Karpas-422 (cell line): Measurements from ENCODE around the gene RNF31. TPM values are rescaled to one million over a fixed set of nuclear protein-coding genes. Genes with fewer than 3 reads are reported as not detected.

Experiments
- DNase-seq: peaks from one replicate; pipeline ENCODE4 v3.0.0-alpha.2; 2015
- H2AFZ ChIP-seq: fragments of 200-600 bp; sonication (generic); 2 replicates; pipeline ENCODE4 v1.6.1; 2014; ENCODE audit warnings: antibody characterized with exemption, low read length, mixed read lengths
- H3K27ac ChIP-seq: fragments of 200-600 bp; sonication (generic); 2 replicates; pipeline ENCODE4 v1.5.1; 2014; ENCODE audit warnings: mild to moderate bottlenecking, low read length, moderate library complexity
- H3K27me3 ChIP-seq: fragments of 200-600 bp; sonication (generic); 2 replicates; pipeline ENCODE4 v1.6.1; 2014; ENCODE audit warnings: low read length, mixed read lengths
- H3K36me3 ChIP-seq: fragments of 200-600 bp; sonication (generic); 2 replicates; pipeline ENCODE4 v1.6.1; 2014; ENCODE audit warnings: low read length, mixed read lengths; ENCODE audit not compliant: insufficient read depth
- H3K4me1 ChIP-seq: fragments of 200-600 bp; sonication (generic); 2 replicates; pipeline ENCODE4 v1.6.1; 2014; ENCODE audit warnings: mild to moderate bottlenecking, low read length, mixed read lengths
- H3K4me2 ChIP-seq: fragments of 200-600 bp; sonication (generic); 2 replicates; pipeline ENCODE4 v1.6.1; 2014; ENCODE audit warnings: low read length, low read depth, mild to moderate bottlenecking; ENCODE audit not compliant: poor library complexity, severe bottlenecking
- H3K4me3 ChIP-seq: fragments of 200-600 bp; sonication (generic); 2 replicates; pipeline ENCODE4 v1.5.1; 2014; ENCODE audit warnings: mild to moderate bottlenecking, antibody characterized with exemption, low read length, mixed read lengths
- H3K79me2 ChIP-seq: fragments of 200-600 bp; sonication (generic); 2 replicates; pipeline ENCODE4 v1.6.1; 2014; ENCODE audit warnings: mild to moderate bottlenecking, low read length, mixed read lengths
- H3K9ac ChIP-seq: fragments of 200-600 bp; sonication (generic); 2 replicates; pipeline ENCODE4 v1.6.0; 2014; ENCODE audit warnings: low read length
- H3K9me2 ChIP-seq: fragments of 200-600 bp; sonication (generic), shearing (Covaris generic); replicated peaks from 2 replicates; pipeline ENCODE4 v1.6.0; 2014; ENCODE audit warnings: mild to moderate bottlenecking, low read length, moderate library complexity; ENCODE audit not compliant: insufficient read depth
- H3K9me3 ChIP-seq: fragments of 300-700, 200-600 bp; sonication (generic); 2 replicates; pipeline ENCODE4 v1.6.1; 2014; ENCODE audit warnings: low read length, mixed read lengths
- H4K20me1 ChIP-seq: fragments of 200-600 bp; sonication (generic); 2 replicates; pipeline ENCODE4 v1.6.1; 2014; ENCODE audit warnings: mild to moderate bottlenecking, antibody characterized with exemption, low read length, low read depth; ENCODE audit not compliant: insufficient read depth
- total RNA-seq: library from RNA; depleted of rRNA; stranded (reverse); fragments of >200 nt; shearing (Covaris generic); gene quantifications from 2 replicates; pipeline ENCODE4 v1.2.3, GENCODE V29; 2014; ENCODE audit warnings: low replicate concordance

RNF31 gene
- total RNA-seq, 1 experiment from 2014 or later: 82.0 TPM

DNA sequence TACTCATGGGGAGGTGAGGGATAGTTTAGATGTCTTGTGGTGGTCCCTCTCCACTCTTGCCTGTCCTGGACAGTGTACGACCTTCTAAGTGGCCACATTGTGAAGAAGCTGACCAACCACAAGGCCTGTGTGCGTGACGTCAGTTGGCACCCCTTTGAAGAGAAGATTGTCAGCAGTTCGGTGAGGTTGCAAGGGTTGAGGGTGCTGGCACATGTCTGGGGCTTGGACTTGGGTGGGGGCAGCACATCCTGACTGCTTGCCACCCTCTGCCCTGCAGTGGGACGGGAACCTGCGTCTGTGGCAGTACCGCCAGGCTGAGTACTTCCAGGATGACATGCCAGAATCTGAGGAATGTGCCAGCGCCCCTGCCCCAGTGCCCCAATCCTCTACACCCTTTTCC is 24.4 kb upstream of the RNF31 start:
- no peaks in the 10 kb centered on the region for H3K9me3 ChIP-seq
- DNase-seq: no peak
- peaks cover 13% of the 10 kb centered on the region for H3K4me1 ChIP-seq
- H3K36me3 ChIP-seq: peaks cover 21% of the 10 kb centered on the region
- H3K9me2 ChIP-seq: no peaks in the 10 kb centered on the region
- H3K9ac ChIP-seq: no peak overlapping the region
- no peaks in the 10 kb centered on the region for H3K79me2 ChIP-seq
- no peak overlapping the region for H3K4me3 ChIP-seq
- no peaks in the 10 kb centered on the region for H4K20me1 ChIP-seq
- no peak overlapping the region for H2AFZ ChIP-seq
- no peak overlapping the region for H3K27ac ChIP-seq
- H3K4me2 ChIP-seq: no peak overlapping the region
- no peaks in the 10 kb centered on the region for H3K27me3 ChIP-seq

GRCh38 chr14:24123424-24124417 is 23.6 kb upstream of the RNF31 start:
- Histone ChIP-seq H3K27me3 (no peaks in the 10 kb centered on the region), H3K4me2 (no peak overlapping the region), H3K79me2 (no peaks in the 10 kb centered on the region), H3K4me3 (no peak overlapping the region), H3K9ac (no peak overlapping the region), H2AFZ (no peak overlapping the region), H3K4me1 (peaks cover 13% of the 10 kb centered on the region), H3K36me3 (peaks cover 18% of the 10 kb centered on the region), H3K9me2 (no peaks in the 10 kb centered on the region), H3K27ac (no peak overlapping the region), H4K20me1 (no peaks in the 10 kb centered on the region), H3K9me3 (no peaks in the 10 kb centered on the region)
- no peak for DNase-seq

- Histone ChIP-seq H2AFZ (no peak overlapping the region), H3K4me3 (no peak overlapping the region), H3K79me2 (no peaks in the 10 kb centered on the region), H3K36me3 (peaks cover 5% of the 10 kb centered on the region; the same call in 1 of the 2 replicates), H3K27me3 (no peaks in the 10 kb centered on the region), H3K4me2 (no peak overlapping the region), H3K9ac (no peak overlapping the region), H3K4me1 (peaks cover 13% of the 10 kb centered on the region), H3K27ac (no peak overlapping the region), H3K9me3 (no peaks in the 10 kb centered on the region), H3K9me2 (no peaks in the 10 kb centered on the region), H4K20me1 (no peaks in the 10 kb centered on the region)
- no peak for DNase-seq
These were observed 20.4 kb upstream of the RNF31 start for GRCh38 chr14:24126939-24127338.

DNA sequence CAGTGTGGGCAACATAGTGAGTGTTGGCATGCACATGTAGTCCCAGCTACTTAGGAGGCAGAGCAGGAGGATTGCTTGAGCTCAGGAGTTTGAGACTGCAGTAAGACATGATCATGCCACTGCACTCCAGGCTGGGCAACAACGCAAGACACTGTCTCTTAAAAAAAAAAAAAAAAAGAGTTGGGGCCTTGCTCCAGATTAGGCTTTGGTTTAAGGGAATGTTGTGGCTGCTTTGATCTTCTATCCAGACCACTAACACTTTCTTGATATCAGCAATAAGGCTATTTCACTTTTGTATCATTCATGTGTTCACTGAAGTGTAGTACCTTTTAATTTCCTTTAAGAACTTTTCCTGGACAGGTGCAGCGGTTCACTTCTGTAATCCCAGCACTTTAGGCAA is 19.6 kb upstream of the RNF31 start:
- Histone ChIP-seq H3K36me3 (peaks cover 2% of the 10 kb centered on the region; the same call in 1 of the 2 replicates), H2AFZ (no peak overlapping the region), H3K4me3 (no peak overlapping the region), H3K9me3 (no peaks in the 10 kb centered on the region), H4K20me1 (no peaks in the 10 kb centered on the region), H3K4me2 (no peak overlapping the region), H3K27ac (no peak overlapping the region), H3K9me2 (no peaks in the 10 kb centered on the region), H3K79me2 (no peaks in the 10 kb centered on the region), H3K9ac (no peak overlapping the region), H3K4me1 (peaks cover 8% of the 10 kb centered on the region), H3K27me3 (no peaks in the 10 kb centered on the region)
- no peak for DNase-seq

DNA sequence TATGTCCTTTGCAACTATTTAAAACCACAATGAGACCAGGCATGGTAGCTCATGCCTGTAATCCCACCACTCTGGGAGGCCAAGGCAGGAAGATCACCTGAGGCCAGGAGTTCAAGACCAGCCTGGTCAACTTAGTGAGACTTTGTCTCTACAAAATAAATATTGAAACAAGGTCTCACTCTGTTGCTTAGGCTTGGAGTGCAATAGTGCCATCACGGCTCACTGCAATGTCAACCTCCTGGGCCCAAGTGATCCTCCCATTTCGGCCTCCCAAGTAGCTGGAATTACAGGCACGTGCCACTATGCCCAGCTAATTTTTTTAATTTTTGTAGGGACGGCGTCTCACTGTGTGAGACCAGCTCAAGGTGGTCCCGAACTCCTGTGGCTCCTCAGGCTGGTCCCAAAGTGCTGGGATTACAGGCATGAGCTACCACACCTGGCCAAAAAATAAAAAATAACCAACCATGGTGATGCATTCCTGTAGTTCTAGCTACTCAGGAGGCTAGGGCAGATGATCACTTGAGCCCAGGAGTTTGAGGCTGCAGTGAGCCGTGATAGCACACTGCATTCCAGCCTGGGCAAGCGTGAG is 17.8 kb upstream of the RNF31 start:
- Histone ChIP-seq H3K4me1 (no peaks in the 10 kb centered on the region), H3K9ac (no peak overlapping the region), H3K9me2 (no peaks in the 10 kb centered on the region), H3K36me3 (no peaks in the 10 kb centered on the region), H3K9me3 (no peaks in the 10 kb centered on the region), H3K27me3 (no peaks in the 10 kb centered on the region), H3K79me2 (no peaks in the 10 kb centered on the region), H4K20me1 (no peaks in the 10 kb centered on the region), H3K27ac (no peak overlapping the region), H3K4me3 (no peak overlapping the region), H3K4me2 (no peak overlapping the region), H2AFZ (no peak overlapping the region)
- DNase-seq: no peak

DNA sequence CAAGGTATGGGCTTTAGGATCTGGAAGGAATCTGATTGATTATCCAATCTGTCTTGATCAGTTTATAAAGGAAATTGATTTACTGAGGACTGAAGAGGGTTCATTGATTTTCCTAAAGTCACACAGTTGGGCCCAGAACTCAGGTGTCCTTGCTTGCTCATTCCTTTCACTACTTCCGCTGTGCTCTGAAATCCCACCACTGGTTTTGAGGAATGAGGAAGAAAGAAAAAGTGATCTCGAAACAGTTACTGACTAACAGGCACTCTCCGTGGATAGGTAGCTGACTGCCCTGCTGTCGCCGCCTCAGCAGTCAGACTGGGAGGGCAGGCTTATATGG is 16.9 kb upstream of the RNF31 start, which contains the start of gene FITM1:
FITM1 (plus strand) TSS at position 280 of the 337 bp plus-strand sequence. CDS start 905 bp downstream, outside the sequence.
- Histone ChIP-seq H3K4me1 (peaks cover 4% of the 10 kb centered on the region), H2AFZ (no peak within 1 kb of the TSS), H3K27ac (no peak within 1 kb of the TSS), H3K4me2 (no peak within 1 kb of the TSS), H3K79me2 (no peaks in the 10 kb centered on the region), H3K9ac (no peak within 1 kb of the TSS), H3K36me3 (no peaks in the 10 kb centered on the region), H4K20me1 (no peaks in the 10 kb centered on the region), H3K9me2 (no peaks in the 10 kb centered on the region), H3K27me3 (no peaks in the 10 kb centered on the region), H3K4me3 (no peak within 1 kb of the TSS), H3K9me3 (no peaks in the 10 kb centered on the region)
- no peak for DNase-seq

- H3K4me2 ChIP-seq: no peak overlapping the region
- H3K9ac ChIP-seq: no peak overlapping the region
- DNase-seq: no peak
These were observed 16.4 kb upstream of the RNF31 start for GRCh38 chr14:24130717-24131548.

DNA sequence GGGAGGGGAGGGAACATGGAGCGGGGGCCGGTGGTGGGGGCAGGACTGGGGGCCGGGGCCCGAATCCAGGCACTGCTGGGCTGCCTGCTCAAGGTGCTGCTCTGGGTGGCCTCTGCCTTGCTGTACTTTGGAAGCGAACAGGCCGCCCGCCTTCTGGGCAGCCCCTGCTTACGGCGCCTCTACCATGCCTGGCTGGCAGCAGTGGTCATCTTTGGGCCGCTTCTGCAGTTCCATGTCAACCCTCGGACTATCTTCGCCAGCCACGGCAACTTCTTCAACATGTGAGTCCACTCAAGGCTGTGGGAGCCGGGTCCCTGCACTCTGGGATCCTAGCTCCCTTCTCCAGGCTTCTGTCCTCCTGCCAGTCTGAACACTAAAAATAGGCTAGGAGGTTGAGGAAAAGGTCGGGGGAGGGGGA is 15.7 kb upstream of the RNF31 start:
- Histone ChIP-seq H2AFZ (no peak overlapping the region), H3K36me3 (no peaks in the 10 kb centered on the region), H4K20me1 (no peaks in the 10 kb centered on the region), H3K79me2 (peaks cover 6% of the 10 kb centered on the region), H3K9me2 (no peaks in the 10 kb centered on the region), H3K4me2 (no peak overlapping the region), H3K27me3 (no peaks in the 10 kb centered on the region), H3K27ac (no peak overlapping the region), H3K4me1 (peaks cover 9% of the 10 kb centered on the region), H3K9me3 (no peaks in the 10 kb centered on the region), H3K9ac (no peak overlapping the region), H3K4me3 (no peak overlapping the region)
- DNase-seq: no peak

More at GRCh38 chr14:24130717-24131548, 16.4 kb upstream of the RNF31 start:
- H4K20me1 ChIP-seq: no peaks in the 10 kb centered on the region
- no peaks in the 10 kb centered on the region for H3K9me3 ChIP-seq
- no peaks in the 10 kb centered on the region for H3K79me2 ChIP-seq
- H2AFZ ChIP-seq: no peak overlapping the region
- no peaks in the 10 kb centered on the region for H3K27me3 ChIP-seq
- no peak overlapping the region for H3K4me3 ChIP-seq
- H3K4me1 ChIP-seq: peaks cover 9% of the 10 kb centered on the region
- no peaks in the 10 kb centered on the region for H3K36me3 ChIP-seq
- H3K27ac ChIP-seq: no peak overlapping the region
- no peaks in the 10 kb centered on the region for H3K9me2 ChIP-seq
